ENCODE measurements around the gene WDR90. TPM values are rescaled to one million over a fixed set of nuclear protein-coding genes. Genes with fewer than 3 reads are reported as not detected.

The WDR90 gene
- total RNA-seq, 4 donors from 2014 or later: 26.9 to 83.7 (median 54.1) TPM

DNA sequence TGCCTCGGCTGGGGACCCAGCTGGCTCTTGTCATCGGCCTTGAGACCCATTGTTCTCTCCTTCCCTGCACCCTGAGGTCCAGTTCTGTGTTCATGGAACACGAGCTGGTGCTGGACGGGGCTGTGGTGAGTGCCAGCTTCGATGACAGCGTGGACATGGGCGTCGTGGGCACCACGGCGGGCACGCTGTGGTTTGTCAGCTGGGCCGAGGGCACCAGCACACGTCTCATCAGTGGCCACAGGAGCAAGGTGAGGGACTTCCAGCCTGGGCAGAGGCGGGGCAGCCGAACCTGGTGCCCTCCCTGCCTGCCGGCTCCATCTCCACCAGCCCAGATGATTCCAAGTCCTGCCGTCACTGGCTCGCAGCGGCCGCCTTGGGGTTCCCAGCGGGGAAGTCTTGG is 13.4 kb downstream of the WDR90 start:
- no peak overlapping the region for H3K4me3 ChIP-seq
- peaks cover 0 to 21% (median 0%) of the 10 kb centered on the region in 3 donors for H3K36me3 ChIP-seq
- TF ChIP-seq POLR2A (IDR thresholded peaks at IDR 0.05): no peak
- H3K27me3 ChIP-seq: no peaks in the 10 kb centered on the region
- no peak overlapping the region for H3K27ac ChIP-seq
- WGBS, 2 donors: 93 to 98% methylated on average over 9 to 21 of the region's 21 CpGs
- H3K4me1 ChIP-seq: peaks cover 0 to 23% (median 18%) of the 10 kb centered on the region in 4 donors
- no peak for DNase-seq (ENCODE audit: low spot score in 2 of 2)
- H3K9me3 ChIP-seq: no peaks in the 10 kb centered on the region

DNA sequence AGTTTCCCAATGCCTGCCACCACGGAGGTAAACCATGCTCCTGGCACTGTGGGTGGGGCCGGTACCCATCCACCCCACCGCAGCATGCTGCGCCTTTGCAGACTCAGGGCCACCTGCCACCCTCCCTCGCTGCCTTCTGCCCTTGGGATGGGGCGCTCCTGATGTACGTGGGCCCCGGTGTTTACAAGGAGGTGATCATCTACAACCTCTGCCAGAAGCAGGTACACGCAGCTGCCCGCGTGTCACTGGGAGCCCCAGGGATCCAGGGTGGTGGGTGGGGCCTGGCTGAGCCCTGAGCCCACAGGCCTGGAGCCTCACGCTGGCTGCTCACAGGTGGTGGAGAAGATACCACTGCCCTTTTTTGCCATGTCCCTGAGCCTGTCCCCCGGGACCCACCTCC is 17.4 kb downstream of the WDR90 start:
- Histone ChIP-seq H3K4me3 (no peak overlapping the region), H3K4me1 (peaks cover 3 to 29% (median 14%) of the 10 kb centered on the region in 4 donors), H3K27ac (no peak overlapping the region), H3K36me3 (peaks cover 0 to 27% (median 4%) of the 10 kb centered on the region in 3 donors), H3K27me3 (no peaks in the 10 kb centered on the region), H3K9me3 (no peaks in the 10 kb centered on the region)
- TF ChIP-seq EP300 (IDR thresholded peaks at IDR 0.05) (no peak), POLR2A (IDR thresholded peaks at IDR 0.05) (no peak)
- TF ChIP-seq, protein P1, sequence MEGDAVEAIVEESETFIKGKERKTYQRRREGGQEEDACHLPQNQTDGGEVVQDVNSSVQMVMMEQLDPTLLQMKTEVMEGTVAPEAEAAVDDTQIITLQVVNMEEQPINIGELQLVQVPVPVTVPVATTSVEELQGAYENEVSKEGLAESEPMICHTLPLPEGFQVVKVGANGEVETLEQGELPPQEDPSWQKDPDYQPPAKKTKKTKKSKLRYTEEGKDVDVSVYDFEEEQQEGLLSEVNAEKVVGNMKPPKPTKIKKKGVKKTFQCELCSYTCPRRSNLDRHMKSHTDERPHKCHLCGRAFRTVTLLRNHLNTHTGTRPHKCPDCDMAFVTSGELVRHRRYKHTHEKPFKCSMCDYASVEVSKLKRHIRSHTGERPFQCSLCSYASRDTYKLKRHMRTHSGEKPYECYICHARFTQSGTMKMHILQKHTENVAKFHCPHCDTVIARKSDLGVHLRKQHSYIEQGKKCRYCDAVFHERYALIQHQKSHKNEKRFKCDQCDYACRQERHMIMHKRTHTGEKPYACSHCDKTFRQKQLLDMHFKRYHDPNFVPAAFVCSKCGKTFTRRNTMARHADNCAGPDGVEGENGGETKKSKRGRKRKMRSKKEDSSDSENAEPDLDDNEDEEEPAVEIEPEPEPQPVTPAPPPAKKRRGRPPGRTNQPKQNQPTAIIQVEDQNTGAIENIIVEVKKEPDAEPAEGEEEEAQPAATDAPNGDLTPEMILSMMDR (IDR thresholded peaks at IDR 0.05): no peak
- DNase-seq (ENCODE audit: low spot score in 2 of 2): no peak
- WGBS, 2 donors: 81 to 93% methylated on average over 13 of the region's 13 CpGs

DNA sequence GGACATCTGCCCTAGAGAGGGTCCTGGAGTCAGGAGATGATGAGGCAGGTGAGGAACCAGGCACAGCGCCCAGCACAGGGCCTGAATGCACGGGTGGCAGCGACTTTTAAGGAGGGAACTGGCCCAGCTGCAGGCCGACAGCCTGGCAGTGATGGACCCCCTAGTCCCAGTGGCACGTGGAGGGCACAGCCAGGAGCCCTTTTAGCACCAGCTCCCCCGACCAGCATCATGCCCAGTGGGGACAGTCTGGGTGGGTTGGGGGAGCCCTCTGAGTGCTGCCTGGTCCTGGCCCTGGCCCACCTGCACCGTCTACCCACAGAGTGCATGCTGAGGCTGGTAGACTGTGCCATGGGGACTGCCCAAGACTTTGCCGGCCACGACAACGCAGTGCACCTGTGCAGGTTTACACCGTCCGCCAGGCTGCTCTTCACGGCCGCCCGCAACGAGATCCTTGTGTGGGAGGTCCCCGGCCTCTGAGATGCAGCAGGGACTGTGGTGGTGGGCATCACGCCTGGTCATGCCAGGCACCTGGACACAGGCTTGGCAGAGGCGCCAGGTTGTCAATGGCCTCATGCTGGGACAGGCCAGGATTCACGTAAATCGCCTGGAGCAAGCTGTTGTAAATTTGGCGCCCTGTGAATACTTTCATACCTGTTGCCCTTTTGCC is 18.1 kb downstream of the WDR90 start:
- 82 to 90% methylated on average over 14 to 21 of the region's 22 CpGs for WGBS, 2 donors

DNA sequence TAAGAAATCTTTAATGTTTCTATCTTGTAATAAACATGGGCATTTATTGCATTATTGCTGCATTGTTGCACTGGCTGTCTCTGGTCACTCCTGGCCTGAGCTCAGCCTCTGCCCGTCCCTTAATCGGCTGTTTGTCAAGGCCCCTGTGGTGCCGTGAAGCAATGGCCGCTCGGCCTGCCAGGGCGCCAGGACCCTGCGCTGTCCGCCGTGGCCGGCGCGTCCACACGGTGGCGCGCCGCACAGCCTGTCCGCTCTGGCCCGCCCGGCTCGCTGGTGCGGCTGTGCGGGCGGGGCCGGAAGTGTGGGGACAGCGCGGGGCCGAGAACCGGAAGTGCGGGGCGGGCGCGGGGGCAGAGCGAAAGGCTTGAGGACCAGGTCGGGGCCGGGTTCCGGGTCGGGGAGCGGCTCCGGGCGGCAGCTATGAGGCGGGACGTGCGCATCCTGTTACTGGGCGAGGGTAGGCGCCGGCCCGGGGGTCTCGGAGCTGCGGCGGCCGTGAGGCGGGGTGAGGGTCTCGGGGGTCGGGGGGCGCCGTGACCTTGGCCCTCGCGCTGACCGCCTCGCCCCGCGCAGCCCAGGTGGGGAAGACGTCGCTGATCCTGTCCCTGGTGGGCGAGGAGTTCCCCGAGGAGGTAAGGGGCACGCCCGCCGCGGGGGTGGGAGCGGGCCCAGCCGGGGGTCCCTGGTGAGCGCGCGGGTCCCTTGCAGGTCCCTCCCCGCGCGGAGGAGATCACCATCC is 18.8 kb downstream of the WDR90 start, which contains the start of gene RHOT2:
RHOT2 (plus strand) TSS at position 353 of the 739 bp plus-strand sequence; CDS start at position 421, 68 bp downstream.
- TF ChIP-seq, protein P1 (IDR thresholded peaks at IDR 0.05): peak; percentile 90 to 99 (median 95)
- TF ChIP-seq POLR2A (IDR thresholded peaks at IDR 0.05) (peak; percentile 30 to 72), EP300 (IDR thresholded peaks at IDR 0.05) (peak in 1 of 2 donors; percentile 77)
- peak within 1 kb of the TSS; percentile 86 to 97 (median 94) for H3K27ac ChIP-seq
- 0% methylated on average over 32 to 44 of the region's 78 CpGs for WGBS, 2 donors

More for the DNA sequence above, 18.1 kb downstream of the WDR90 start:
- DNase-seq (ENCODE audit: low spot score in 2 of 2): no peak
- Histone ChIP-seq H3K27me3 (no peaks in the 10 kb centered on the region), H3K4me3 (peak overlapping the region in 1 of 4 donors; percentile 91), H3K4me1 (peaks cover 3 to 29% (median 12%) of the 10 kb centered on the region in 4 donors), H3K36me3 (peaks cover 0 to 33% (median 4%) of the 10 kb centered on the region in 3 donors), H3K9me3 (no peaks in the 10 kb centered on the region), H3K27ac (peak overlapping the region; percentile 86 to 97 (median 94))
- TF ChIP-seq EP300 (IDR thresholded peaks at IDR 0.05): no peak
- TF ChIP-seq, protein P1 (IDR thresholded peaks at IDR 0.05): no peak
- no peak for TF ChIP-seq POLR2A (IDR thresholded peaks at IDR 0.05)

DNA sequence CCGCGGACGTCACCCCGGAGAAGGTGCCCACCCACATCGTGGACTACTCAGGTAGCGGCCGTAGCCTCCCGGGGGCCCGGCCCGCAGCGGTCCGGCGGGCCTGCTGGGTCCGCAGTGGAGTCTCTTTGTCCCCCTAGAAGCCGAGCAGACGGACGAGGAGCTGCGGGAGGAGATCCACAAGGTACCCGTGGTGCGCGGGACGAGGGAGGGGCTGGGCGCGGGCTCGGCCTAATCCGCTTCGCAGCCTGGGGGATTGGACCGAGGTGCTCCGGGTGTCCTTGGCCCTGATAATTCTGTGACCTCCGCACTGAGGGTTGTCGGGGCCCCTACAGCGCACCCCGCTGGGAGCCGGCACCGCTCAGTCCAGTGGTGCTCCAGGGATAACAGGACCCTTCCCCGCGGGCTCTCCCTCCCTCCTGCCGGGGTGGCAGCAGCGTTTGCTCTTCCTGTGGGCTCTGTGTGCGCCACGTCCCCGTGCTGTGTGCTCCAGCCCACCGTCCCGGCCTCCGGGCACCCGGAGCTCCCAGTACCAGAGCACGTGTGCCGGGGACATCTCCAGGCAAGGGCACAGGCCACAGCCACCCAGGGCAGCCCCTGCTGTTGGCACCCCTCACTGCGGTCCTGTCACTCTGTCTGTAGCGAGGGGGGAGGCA is 19.5 kb downstream of the WDR90 start:
- peaks cover 0 to 47% (median 4%) of the 10 kb centered on the region in 3 donors for H3K36me3 ChIP-seq
- 1 to 40% methylated on average over 7 to 14 of the region's 50 CpGs for WGBS, 2 donors
- TF ChIP-seq EP300 (IDR thresholded peaks at IDR 0.05) (no peak), POLR2A (IDR thresholded peaks at IDR 0.05) (no peak)
- TF ChIP-seq, protein P1 (IDR thresholded peaks at IDR 0.05): no peak
- H3K27me3 ChIP-seq: no peaks in the 10 kb centered on the region
- H3K9me3 ChIP-seq: no peaks in the 10 kb centered on the region
- peaks cover 3 to 29% (median 12%) of the 10 kb centered on the region in 4 donors for H3K4me1 ChIP-seq
- H3K4me3 ChIP-seq: peak overlapping the region; percentile 91 to 99 (median 96)
- no peak for DNase-seq (ENCODE audit: low spot score in 2 of 2)
- H3K27ac ChIP-seq: peak overlapping the region; percentile 86 to 97 (median 94)

More for the DNA sequence above, 18.8 kb downstream of the WDR90 start, which contains the start of gene RHOT2:
- Histone ChIP-seq H3K27me3 (no peaks in the 10 kb centered on the region), H3K4me1 (peaks cover 3 to 29% (median 12%) of the 10 kb centered on the region in 4 donors), H3K36me3 (peaks cover 0 to 40% (median 4%) of the 10 kb centered on the region in 3 donors), H3K9me3 (no peaks in the 10 kb centered on the region), H3K4me3 (peak within 1 kb of the TSS; percentile 91 to 99 (median 96))
- DNase-seq (ENCODE audit: low spot score in 2 of 2): peak; percentile 82 to 90
